HG03280 (cell line): ENCODE results near the gene LRMDA.

Experiments
- ATAC-seq: cut with Tn5 transposase; IDR thresholded peaks from one replicate; pipeline ENCODE4 v1.9.1; 2021; ENCODE audit warnings: mild to moderate bottlenecking, moderate library complexity; ENCODE audit not compliant: unreplicated experiment

The LRMDA gene

GRCh38 chr10:76031769-76032699, 600.6 kb downstream of the LRMDA start:
- ATAC-seq: no peak

- ATAC-seq: no peak
Measured at GRCh38 chr10:76032700-76033039, 601.2 kb downstream of the LRMDA start.

GRCh38 chr10:76033457-76034196, 602.2 kb downstream of the LRMDA start:
- no peak for ATAC-seq

- ATAC-seq: no peak
Measured at GRCh38 chr10:76034353-76035205, 603.2 kb downstream of the LRMDA start.

- no peak for ATAC-seq
Measured at GRCh38 chr10:76035206-76036110, 604.0 kb downstream of the LRMDA start.

GRCh38 chr10:76036111-76036940, 604.9 kb downstream of the LRMDA start:
- ATAC-seq: peak; percentile 76

GRCh38 chr10:76036962-76037361, 605.5 kb downstream of the LRMDA start:
- no peak for ATAC-seq

- ATAC-seq: no peak
Measured at GRCh38 chr10:76037531-76038155, 606.2 kb downstream of the LRMDA start.

- ATAC-seq: no peak
Measured at GRCh38 chr10:76038696-76039095, 607.3 kb downstream of the LRMDA start.

- no peak for ATAC-seq
Measured at GRCh38 chr10:76040107-76040829, 608.8 kb downstream of the LRMDA start.

- ATAC-seq: no peak
Measured at GRCh38 chr10:76040830-76041220, 609.4 kb downstream of the LRMDA start.

- ATAC-seq: no peak
Measured at GRCh38 chr10:76041551-76041950, 610.1 kb downstream of the LRMDA start.

GRCh38 chr10:76043261-76043660, 611.8 kb downstream of the LRMDA start:
- no peak for ATAC-seq

- no peak for ATAC-seq
Measured at GRCh38 chr10:76044751-76045150, 613.3 kb downstream of the LRMDA start.

GRCh38 chr10:76045174-76045573, 613.8 kb downstream of the LRMDA start:
- no peak for ATAC-seq

GRCh38 chr10:76047521-76047920, 616.1 kb downstream of the LRMDA start:
- ATAC-seq: no peak

GRCh38 chr10:76049581-76050290, 618.3 kb downstream of the LRMDA start:
- no peak for ATAC-seq

GRCh38 chr10:76050291-76050625, 618.8 kb downstream of the LRMDA start:
- no peak for ATAC-seq
